SK-N-SH treated with all-trans-retinoic acid at 6 μM for 48 hours (cell line): ENCODE data around the gene PIGP.

Source experiments
- ATAC-seq: fragments of 200-7000 bp; cut with Tn5 transposase; 3 replicates; pipeline ENCODE4 v1.9.1; 2020; ENCODE audit warnings: mild to moderate bottlenecking, moderate library complexity
- ARNTL ChIP-seq: fragments of 450-650 bp; formaldehyde crosslinking; IDR thresholded peaks from 2 replicates; pipeline ENCODE4 v1.5.0; 2020; ENCODE audit warnings: low read depth, mild to moderate bottlenecking, moderate library complexity, borderline replicate concordance
- BACH2 ChIP-seq: fragments of 250-450 bp; sonication (Bioruptor Pico); IDR thresholded peaks from 2 replicates; pipeline ENCODE4 v1.9.0; 2021; ENCODE audit warnings: mild to moderate bottlenecking, borderline replicate concordance
- CREB5 ChIP-seq: fragments of 250-450 bp; sonication (Bioruptor Pico); IDR thresholded peaks from 2 replicates; pipeline ENCODE4 v1.5.1; 2020; ENCODE audit warnings: low read depth, mild to moderate bottlenecking, moderate library complexity
- CSDC2 ChIP-seq: fragments of 250-450 bp; sonication (Bioruptor Pico); IDR thresholded peaks from 2 replicates; pipeline ENCODE4 v1.5.0; 2020; ENCODE audit warnings: mild to moderate bottlenecking, moderate library complexity
- CSRNP3 ChIP-seq: fragments of 250-450 bp; sonication (Bioruptor Pico); IDR thresholded peaks from 2 replicates; pipeline ENCODE4 v1.5.1; 2021; ENCODE audit warnings: mild to moderate bottlenecking, moderate library complexity
- ESRRG ChIP-seq: fragments of 250-450 bp; sonication (Bioruptor Pico); IDR thresholded peaks from 2 replicates; pipeline ENCODE4 v1.6.1; 2021; ENCODE audit warnings: mild to moderate bottlenecking
- GLIS3 ChIP-seq: fragments of 250-450 bp; sonication (Bioruptor Pico); IDR thresholded peaks from 2 replicates; pipeline ENCODE4 v1.5.0; 2020; ENCODE audit warnings: mild to moderate bottlenecking, moderate library complexity
- ISL1 ChIP-seq: fragments of 250-450 bp; sonication (Bioruptor Pico); IDR thresholded peaks from 2 replicates; pipeline ENCODE4 v2.1.2; 2022; ENCODE audit warnings: mild to moderate bottlenecking, moderate library complexity
- OSR1 ChIP-seq: fragments of 250-450 bp; sonication (Bioruptor Pico); IDR thresholded peaks from 2 replicates; pipeline ENCODE4 v1.8.0; 2022; ENCODE audit warnings: moderate library complexity, mild to moderate bottlenecking, inconsistent platforms
- PATZ1 ChIP-seq: fragments of 250-450 bp; sonication (Bioruptor Pico); IDR thresholded peaks from 2 replicates; pipeline ENCODE4 v1.8.0; 2020; ENCODE audit warnings: mild to moderate bottlenecking, moderate library complexity, borderline replicate concordance
- POU6F1 ChIP-seq: fragments of 250-450 bp; sonication (Bioruptor Pico); IDR thresholded peaks from 2 replicates; pipeline ENCODE4 v1.8.0; 2021; ENCODE audit warnings: low read depth, mild to moderate bottlenecking, moderate library complexity, borderline replicate concordance
- PPARA ChIP-seq: fragments of 250-450 bp; sonication (Bioruptor Pico); IDR thresholded peaks from 2 replicates; pipeline ENCODE4 v1.5.0; 2020; ENCODE audit warnings: mild to moderate bottlenecking, borderline replicate concordance
- RARB ChIP-seq: fragments of 250-450 bp; sonication (Bioruptor Pico); IDR thresholded peaks from 2 replicates; pipeline ENCODE4 v1.8.0; 2021; ENCODE audit warnings: mild to moderate bottlenecking, moderate library complexity
- SNAI2 ChIP-seq: fragments of 250-450 bp; sonication (Bioruptor Pico); IDR thresholded peaks from 2 replicates; pipeline ENCODE4 v1.5.0; 2020; ENCODE audit warnings: mild to moderate bottlenecking, moderate library complexity
- TCF4 ChIP-seq: fragments of 250-450 bp; sonication (Bioruptor Pico); IDR thresholded peaks from 2 replicates; pipeline ENCODE4 v1.8.0; 2021; ENCODE audit warnings: mild to moderate bottlenecking, moderate library complexity, borderline replicate concordance
- TOX ChIP-seq: fragments of 250-450 bp; sonication (Bioruptor Pico); IDR thresholded peaks from 2 replicates; pipeline ENCODE4 v1.8.0; 2021; ENCODE audit warnings: mild to moderate bottlenecking, moderate library complexity, borderline replicate concordance
- TSHZ2 ChIP-seq: fragments of 250-450 bp; sonication (Bioruptor Pico); IDR thresholded peaks from 2 replicates; pipeline ENCODE4 v1.5.0; 2020; ENCODE audit warnings: mild to moderate bottlenecking, moderate library complexity
- ZC3H10 ChIP-seq: fragments of 250-450 bp; sonication (Bioruptor Pico); IDR thresholded peaks from 2 replicates; pipeline ENCODE4 v1.5.1; 2021; ENCODE audit warnings: mild to moderate bottlenecking, moderate library complexity
- ZFP30 ChIP-seq: fragments of 450-650 bp; formaldehyde crosslinking; IDR thresholded peaks from 2 replicates; pipeline ENCODE4 v1.5.0; 2022; ENCODE audit warnings: mild to moderate bottlenecking, moderate library complexity
- ZNF565 ChIP-seq: fragments of 450-650 bp; formaldehyde crosslinking; conservative IDR thresholded peaks from 2 replicates; pipeline ENCODE4 v1.5.0; 2020; ENCODE audit warnings: low read depth, mild to moderate bottlenecking, moderate library complexity
- ZNF70 ChIP-seq: fragments of 450-650 bp; formaldehyde crosslinking; IDR thresholded peaks from 2 replicates; pipeline ENCODE4 v1.5.0; 2020; ENCODE audit warnings: mild to moderate bottlenecking, moderate library complexity
- ZNF8 ChIP-seq: fragments of 450-650 bp; formaldehyde crosslinking; IDR thresholded peaks from 2 replicates; pipeline ENCODE4 v1.5.0; 2020; ENCODE audit warnings: mild to moderate bottlenecking, moderate library complexity

Gene PIGP

GRCh38 chr21:37047079-37047478 is 25.8 kb downstream of the PIGP start:
- TF ChIP-seq OSR1, result no peak
- TF ChIP-seq ARNTL (CRISPR knock-in tag), result no peak
- TF ChIP-seq ZNF565, result no peak
- no peak for TF ChIP-seq TSHZ2 (CRISPR knock-in tag)
- TF ChIP-seq CSDC2 (CRISPR knock-in tag), result no peak
- TF ChIP-seq, all 23 proteins: peak for 0
- ATAC-seq, result no peak

GRCh38 chr21:37045556-37045955 is 27.3 kb downstream of the PIGP start:
- ATAC-seq, result no peak
- no peak for TF ChIP-seq POU6F1 (CRISPR knock-in tag)
- no peak for TF ChIP-seq ISL1 (CRISPR knock-in tag)
- TF ChIP-seq TOX, result no peak
- TF ChIP-seq TCF4 (CRISPR knock-in tag), result no peak
- TF ChIP-seq ZFP30, result no peak
- no peak for TF ChIP-seq TSHZ2 (CRISPR knock-in tag)
- no peak for TF ChIP-seq CREB5 (CRISPR knock-in tag)
- no peak for TF ChIP-seq OSR1
- TF ChIP-seq PATZ1 (CRISPR knock-in tag), result no peak
- TF ChIP-seq ZC3H10 (CRISPR knock-in tag), result no peak
- no peak for TF ChIP-seq SNAI2 (CRISPR knock-in tag)
- no peak for TF ChIP-seq ZNF8
- no peak for TF ChIP-seq GLIS3 (CRISPR knock-in tag)
- TF ChIP-seq RARB (CRISPR knock-in tag), result no peak
- TF ChIP-seq ESRRG (CRISPR knock-in tag), result no peak
- TF ChIP-seq BACH2 (CRISPR knock-in tag), result no peak
- TF ChIP-seq CSDC2 (CRISPR knock-in tag), result no peak
- TF ChIP-seq PPARA (CRISPR knock-in tag), result no peak

- ATAC-seq, result no peak
These were observed 27.7 kb downstream of the PIGP start for GRCh38 chr21:37045149-37045548.

More at GRCh38 chr21:37045149-37045548, 27.7 kb downstream of the PIGP start:
- no peak for TF ChIP-seq PATZ1 (CRISPR knock-in tag)
- TF ChIP-seq ESRRG (CRISPR knock-in tag), result no peak
- TF ChIP-seq ISL1 (CRISPR knock-in tag), result no peak
- no peak for TF ChIP-seq ZC3H10 (CRISPR knock-in tag)
- TF ChIP-seq ZNF70 (CRISPR knock-in tag), result no peak
- TF ChIP-seq OSR1, result no peak
- TF ChIP-seq BACH2 (CRISPR knock-in tag), result no peak
- TF ChIP-seq CSDC2 (CRISPR knock-in tag), result no peak
- no peak for TF ChIP-seq PPARA (CRISPR knock-in tag)
- TF ChIP-seq CREB5 (CRISPR knock-in tag), result no peak
- no peak for TF ChIP-seq TCF4 (CRISPR knock-in tag)
- TF ChIP-seq CSRNP3, result no peak
- no peak for TF ChIP-seq ZNF565
- TF ChIP-seq SNAI2 (CRISPR knock-in tag), result no peak
- TF ChIP-seq GLIS3 (CRISPR knock-in tag), result no peak
- TF ChIP-seq, all 23 proteins: peak for 0
